Measurements from ENCODE around the gene PCDHGA5. TPM values are rescaled to one million over a fixed set of nuclear protein-coding genes. Genes with fewer than 3 reads are reported as not detected.

PCDHGA5 gene
- total RNA-seq, 1 experiment from 2014 or later: 0.05 TPM

- TF ChIP-seq, protein P1, sequence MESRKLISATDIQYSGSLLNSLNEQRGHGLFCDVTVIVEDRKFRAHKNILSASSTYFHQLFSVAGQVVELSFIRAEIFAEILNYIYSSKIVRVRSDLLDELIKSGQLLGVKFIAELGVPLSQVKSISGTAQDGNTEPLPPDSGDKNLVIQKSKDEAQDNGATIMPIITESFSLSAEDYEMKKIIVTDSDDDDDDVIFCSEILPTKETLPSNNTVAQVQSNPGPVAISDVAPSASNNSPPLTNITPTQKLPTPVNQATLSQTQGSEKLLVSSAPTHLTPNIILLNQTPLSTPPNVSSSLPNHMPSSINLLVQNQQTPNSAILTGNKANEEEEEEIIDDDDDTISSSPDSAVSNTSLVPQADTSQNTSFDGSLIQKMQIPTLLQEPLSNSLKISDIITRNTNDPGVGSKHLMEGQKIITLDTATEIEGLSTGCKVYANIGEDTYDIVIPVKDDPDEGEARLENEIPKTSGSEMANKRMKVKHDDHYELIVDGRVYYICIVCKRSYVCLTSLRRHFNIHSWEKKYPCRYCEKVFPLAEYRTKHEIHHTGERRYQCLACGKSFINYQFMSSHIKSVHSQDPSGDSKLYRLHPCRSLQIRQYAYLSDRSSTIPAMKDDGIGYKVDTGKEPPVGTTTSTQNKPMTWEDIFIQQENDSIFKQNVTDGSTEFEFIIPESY (IDR thresholded peaks at IDR 0.05; ENCODE audit: extremely low read depth, insufficient replicate concordance, low read length): no peak
- no peak for TF ChIP-seq ELF1 (IDR thresholded peaks at IDR 0.05; ENCODE audit: borderline replicate concordance, low read depth)
- no peak for TF ChIP-seq ZNF274 (IDR thresholded peaks at IDR 0.05; ENCODE audit: low read depth, low read length)
Measured at GRCh38 chr5:141319202-141319601, 44.8 kb upstream of the PCDHGA5 start (continued).

- no peak for TF ChIP-seq RAD21 (IDR thresholded peaks at IDR 0.05; ENCODE audit: low read depth)
- ATAC-seq (no peak), DNase-seq (ENCODE audit: low read depth, low spot score) (no peak)
- ChIA-PET POLR2A (interaction anchor here (1.0 to 1.7 kb wide), 4 partner anchors 93 to 244 kb away, joined by 3 to 11 read pairs (median 4); partner anchors contain the start of gene PCDHGA10), RAD21 (ENCODE audit: low non-redundant PET in 1 of 2, low total read pairs in 2 of 2, uncharacterized antibody in 2 of 2, unreplicated experiment in 2 of 2) (interaction anchor here (1.3 kb wide), 2 partner anchors 244 kb away, joined by 3 to 5 read pairs; no protein-coding TSS in a partner anchor), CTCF (interaction anchor here (0.9 to 2.1 kb wide), 16 partner anchors 9 to 272 kb away, joined by 3 to 19 read pairs (median 4); partner anchors contain the start of genes PCDHB10, PCDHB14, PCDHGA10 and PCDHGB1)
- peak overlapping the region; percentile 70 to 74 for H3K4me3 ChIP-seq (replicated peaks in 1 of 2; ENCODE audit: low read depth in 1 of 2, low read length in 2 of 2)
- no peaks in the 10 kb centered on the region for H3K27me3 ChIP-seq (ENCODE audit: insufficient read depth, low read length)
- no peak overlapping the region for H2AFZ ChIP-seq (ENCODE audit: low read depth, low read length, poor library complexity, severe bottlenecking)
- H3K9ac ChIP-seq (ENCODE audit: low read length): 0 out of 2 replicates have a peak overlapping the region, but pooled peaks have one; percentile 78
- peaks cover 29% of the 10 kb centered on the region for H3K79me2 ChIP-seq (ENCODE audit: insufficient read depth, low read length)
- H3K4me2 ChIP-seq (ENCODE audit: low read length): peak overlapping the region; percentile 79
- no TSS peak for BruUV-seq (replicated peaks)
- peaks cover 4 to 13% of the 10 kb centered on the region in 2 experiments; a peak in 3 of 4 replicates for H3K4me1 ChIP-seq (ENCODE audit: control insufficient read depth in 1 of 2, insufficient read depth in 2 of 2, low read length in 2 of 2)
- intact Hi-C loops (cut with micrococcal nuclease): loop anchor here (1.0 to 2.0 kb wide), 2 partner anchors 205 to 245 kb away; no protein-coding TSS in a partner anchor
- no peaks in the 10 kb centered on the region for H4K20me1 ChIP-seq (ENCODE audit: insufficient read depth)
- H3K9me2 ChIP-seq (ENCODE audit: insufficient read depth): no peaks in the 10 kb centered on the region
- H3K36me3 ChIP-seq (ENCODE audit: control insufficient read depth in 1 of 2, insufficient read depth in 2 of 2, low read length in 2 of 2): peaks cover 2 to 19% of the 10 kb centered on the region in 2 experiments; a peak in 2 of 4 replicates
- H3K27ac ChIP-seq (ENCODE audit: low read depth, low read length): peak overlapping the region; percentile 89; the same call in 1 of the 2 replicates
- peaks cover 19 to 26% of the 10 kb centered on the region in 2 experiments for H3K9me3 ChIP-seq (ENCODE audit: control insufficient read depth in 1 of 2, insufficient read depth in 1 of 2, low read depth in 1 of 2, low read length in 2 of 2)
Measured at GRCh38 chr5:141319699-141320098, 44.3 kb upstream of the PCDHGA5 start.
